Uterus (tissue), 2 donors: ENCODE results near the gene CDIPT.

ENCODE experiments used
- CTCF ChIP-seq, 4 experiments: fragments of 200-600 bp in 2 of 4; fragments of 450-650 bp in 2 of 4; sonication (generic) in 2 of 4; IDR thresholded peaks; one replicate each; pipeline ENCODE4 v1.5.1; 2016 to 2019; ENCODE audit warnings: antibody characterized with exemption in 4 of 4, mild to moderate bottlenecking in 2 of 4, moderate library complexity in 1 of 4
- POLR2A ChIP-seq, 2 donors: fragments of 450-650 bp; IDR thresholded peaks; one replicate each; pipeline ENCODE4 v1.6.1; 2016; ENCODE audit warnings: antibody characterized with exemption in 2 of 2, mild to moderate bottlenecking in 1 of 2, moderate library complexity in 1 of 2

GRCh38 chr16:29897333-29897732 is 34.3 kb upstream of the CDIPT start:
- TF ChIP-seq CTCF (IDR thresholded peaks at IDR 0.05) (no peak), POLR2A (IDR thresholded peaks at IDR 0.05) (no peak)
